Effector memory CD4-positive, alpha-beta T cell (primary cell): ENCODE measurements around the gene SIRT4.

Experiments
- DNase-seq, 3 donors: peaks; one replicate each; pipeline ENCODE4 v3.0.0-alpha.2; 2020
- H3K27ac ChIP-seq: 2 replicates; pipeline ENCODE4 v1.7.0; 2013; ENCODE audit warnings: mild to moderate bottlenecking, low read length, moderate library complexity; ENCODE audit not compliant: insufficient read depth, poor library complexity, severe bottlenecking
- H3K27me3 ChIP-seq: replicated peaks from 2 replicates; pipeline ENCODE4 v1.7.0; 2013; ENCODE audit warnings: mild to moderate bottlenecking, low read length; ENCODE audit not compliant: insufficient read depth, control insufficient read depth, poor library complexity, severe bottlenecking
- H3K36me3 ChIP-seq: 2 replicates; pipeline ENCODE4 v1.7.0; 2013; ENCODE audit warnings: mild to moderate bottlenecking, low read length, moderate library complexity; ENCODE audit not compliant: control insufficient read depth, insufficient read depth
- H3K4me1 ChIP-seq: 2 replicates; pipeline ENCODE4 v1.7.0; 2013; ENCODE audit warnings: low read length, mild to moderate bottlenecking; ENCODE audit not compliant: control insufficient read depth, insufficient read depth, poor library complexity, severe bottlenecking
- H3K4me3 ChIP-seq: 2 replicates; pipeline ENCODE4 v1.7.0; 2013; ENCODE audit warnings: low read length, low read depth, mild to moderate bottlenecking; ENCODE audit not compliant: insufficient read depth, poor library complexity, severe bottlenecking
- H3K9me3 ChIP-seq: 2 replicates; pipeline ENCODE4 v1.7.0; 2013; ENCODE audit warnings: mild to moderate bottlenecking, low read length, moderate library complexity; ENCODE audit not compliant: control insufficient read depth

SIRT4 gene

GRCh38 chr12:120316798-120317223 is 14.7 kb downstream of the SIRT4 start:
- no peaks in the 10 kb centered on the region for H3K4me1 ChIP-seq
- no peaks in the 10 kb centered on the region for H3K27me3 ChIP-seq
- no peaks in the 10 kb centered on the region for H3K36me3 ChIP-seq
- peak overlapping the region; percentile 65 for H3K4me3 ChIP-seq
- no peak for DNase-seq
- no peaks in the 10 kb centered on the region for H3K9me3 ChIP-seq
- H3K27ac ChIP-seq = peak overlapping the region; percentile 82

- Histone ChIP-seq H3K36me3 (no peaks in the 10 kb centered on the region), H3K4me3 (peak overlapping the region; percentile 65), H3K27me3 (no peaks in the 10 kb centered on the region), H3K9me3 (no peaks in the 10 kb centered on the region), H3K4me1 (no peaks in the 10 kb centered on the region), H3K27ac (peak overlapping the region; percentile 82)
- DNase-seq = peak; percentile 99 to 100 (median 100)
Observed at GRCh38 chr12:120317224-120318105, 15.3 kb downstream of the SIRT4 start.

GRCh38 chr12:120321382-120322202 is 19.5 kb downstream of the SIRT4 start:
- Histone ChIP-seq H3K36me3 (no peaks in the 10 kb centered on the region), H3K9me3 (no peaks in the 10 kb centered on the region), H3K27ac (no peak overlapping the region), H3K4me3 (no peak overlapping the region), H3K27me3 (no peaks in the 10 kb centered on the region), H3K4me1 (no peaks in the 10 kb centered on the region)
- DNase-seq = no peak

GRCh38 chr12:120323772-120324171 is 21.7 kb downstream of the SIRT4 start:
- Histone ChIP-seq H3K27ac (no peak overlapping the region), H3K9me3 (no peaks in the 10 kb centered on the region), H3K4me3 (no peak overlapping the region), H3K4me1 (no peaks in the 10 kb centered on the region), H3K27me3 (no peaks in the 10 kb centered on the region), H3K36me3 (no peaks in the 10 kb centered on the region)
- no peak for DNase-seq

- no peaks in the 10 kb centered on the region for H3K27me3 ChIP-seq
- no peaks in the 10 kb centered on the region for H3K4me1 ChIP-seq
- DNase-seq = no peak
- H3K9me3 ChIP-seq = no peaks in the 10 kb centered on the region
- no peak overlapping the region for H3K4me3 ChIP-seq
- H3K36me3 ChIP-seq = no peaks in the 10 kb centered on the region
- H3K27ac ChIP-seq = no peak overlapping the region
Observed at GRCh38 chr12:120324841-120325417, 22.8 kb downstream of the SIRT4 start.

GRCh38 chr12:120327593-120327992 is 25.5 kb downstream of the SIRT4 start, which contains the start of gene PLA2G1B:
Gene PLA2G1B (minus strand): TSS chr12:120327779. CDS start chr12:120327753, 26 bp downstream.
- DNase-seq = no peak
- Histone ChIP-seq H3K36me3 (no peaks in the 10 kb centered on the region), H3K4me3 (no peak within 1 kb of the TSS), H3K4me1 (no peaks in the 10 kb centered on the region), H3K27me3 (no peaks in the 10 kb centered on the region), H3K9me3 (no peaks in the 10 kb centered on the region), H3K27ac (no peak within 1 kb of the TSS)

- H3K9me3 ChIP-seq = no peaks in the 10 kb centered on the region
- no peaks in the 10 kb centered on the region for H3K4me1 ChIP-seq
- H3K4me3 ChIP-seq = no peak overlapping the region
- DNase-seq = no peak
- no peaks in the 10 kb centered on the region for H3K27me3 ChIP-seq
- no peaks in the 10 kb centered on the region for H3K36me3 ChIP-seq
- no peak overlapping the region for H3K27ac ChIP-seq
Observed at GRCh38 chr12:120328228-120328627, 26.1 kb downstream of the SIRT4 start.

GRCh38 chr12:120331390-120331789 is 29.3 kb downstream of the SIRT4 start:
- Histone ChIP-seq H3K27ac (no peak overlapping the region), H3K4me1 (no peaks in the 10 kb centered on the region), H3K4me3 (no peak overlapping the region), H3K27me3 (no peaks in the 10 kb centered on the region), H3K36me3 (no peaks in the 10 kb centered on the region), H3K9me3 (no peaks in the 10 kb centered on the region)
- no peak for DNase-seq

- Histone ChIP-seq H3K27me3 (no peaks in the 10 kb centered on the region), H3K27ac (no peak overlapping the region), H3K36me3 (no peaks in the 10 kb centered on the region), H3K4me3 (no peak overlapping the region), H3K9me3 (no peaks in the 10 kb centered on the region), H3K4me1 (no peaks in the 10 kb centered on the region)
- no peak for DNase-seq
Observed at GRCh38 chr12:120332041-120332440, 29.9 kb downstream of the SIRT4 start.
